PC-3 (cell line): ENCODE measurements around the gene CHPT1. TPM values are rescaled to one million over a fixed set of nuclear protein-coding genes. Genes with fewer than 3 reads are reported as not detected.
"Not testable (repeated sequence)": the region's sequence is repeated elsewhere in the genome, so short reads cannot be mapped to it uniquely, and the experiment has no call there.

ENCODE experiments used
- ATAC-seq: fragments of 200-7000 bp; cut with Tn5 transposase; 2 replicates; pipeline ENCODE4 v1.9.1; 2020; ENCODE audit warnings: mild to moderate bottlenecking, moderate library complexity
- BruUV-seq: library from RNA; stranded (reverse); fragments of 400-500 nt; replicated peaks from 2 replicates; lab custom pipeline; 2021; lab: Mats Ljungman, UMichigan
- CTCF ChIA-PET: fragments of 300-600 bp; sonication (Branson Sonifier 250); formaldehyde crosslinking; loops from one replicate; lab custom pipeline; 2022; ENCODE audit warnings: antibody characterized with exemption; lab: Charles Lee
- POLR2A ChIA-PET: fragments of 300-600 bp; sonication (Branson Sonifier 250); formaldehyde crosslinking; loops from one replicate; lab custom pipeline; 2022; ENCODE audit warnings: antibody characterized with exemption; ENCODE audit not compliant: unreplicated experiment; lab: Charles Lee
- DNase-seq: peaks from one replicate; pipeline ENCODE4 v3.0.0-alpha.2; 2015
- H2AFZ ChIP-seq: fragments of 300-600 bp; sonication (generic); 2 replicates; pipeline ENCODE4 v1.6.0; 2016; ENCODE audit warnings: antibody characterized with exemption, low read length
- H3F3A ChIP-seq: fragments of 300-600 bp; sonication (generic); one replicate; pipeline ENCODE4 v1.6.0; 2017; ENCODE audit warnings: antibody characterized with exemption, low read length, control low read depth, mild to moderate bottlenecking; ENCODE audit not compliant: unreplicated experiment
- H3K27ac ChIP-seq: fragments of 300-600 bp; sonication (generic); 2 replicates; pipeline ENCODE4 v1.5.1; 2016; ENCODE audit warnings: mild to moderate bottlenecking, low read length
- H3K27me3 ChIP-seq: fragments of 300-600 bp; sonication (generic); 2 replicates; pipeline ENCODE4 v1.6.1; 2016; ENCODE audit warnings: low read length, mixed read lengths
- H3K36me3 ChIP-seq: fragments of 300-600 bp; sonication (generic); 2 replicates; pipeline ENCODE4 v1.6.1; 2016; ENCODE audit warnings: low read depth, mixed run types, low read length, mixed read lengths
- H3K4me1 ChIP-seq: fragments of 300-600 bp; sonication (generic); 2 replicates; pipeline ENCODE4 v1.5.1; 2016; ENCODE audit warnings: low read length; ENCODE audit not compliant: insufficient read depth
- H3K4me2 ChIP-seq: fragments of 300-600 bp; sonication (generic); 2 replicates; pipeline ENCODE4 v1.6.0; 2016; ENCODE audit warnings: low read length
- H3K4me3 ChIP-seq: fragments of 300-600 bp; sonication (generic); 2 replicates; pipeline ENCODE4 v1.5.1; 2016; ENCODE audit warnings: mild to moderate bottlenecking, low read length, mixed read lengths
- H3K79me2 ChIP-seq: fragments of 300-600 bp; sonication (generic); 2 replicates; pipeline ENCODE4 v1.6.1; 2017; ENCODE audit warnings: low read length, mixed read lengths
- H3K9ac ChIP-seq: fragments of 300-600 bp; sonication (generic); 2 replicates; pipeline ENCODE4 v1.6.0; 2016; ENCODE audit warnings: mild to moderate bottlenecking, low read length
- H3K9me2 ChIP-seq: fragments of 300-600 bp; sonication (generic); replicated peaks from 2 replicates; pipeline ENCODE4 v1.6.1; 2016; ENCODE audit warnings: mixed run types, low read length, mixed read lengths
- H3K9me3 ChIP-seq: fragments of 300-600 bp; sonication (generic); 2 replicates; pipeline ENCODE4 v1.6.1; 2016; ENCODE audit warnings: low read length, mixed read lengths
- H4K20me1 ChIP-seq: fragments of 300-600 bp; sonication (generic); 2 replicates; pipeline ENCODE4 v1.6.1; 2016; ENCODE audit warnings: low read length, mixed read lengths
- CTCF ChIP-seq: fragments of 300-600 bp; sonication (generic); conservative IDR thresholded peaks from 2 replicates; pipeline ENCODE4 v1.5.1; 2017; ENCODE audit warnings: antibody characterized with exemption, low read depth, mild to moderate bottlenecking, low read length
- EZH2 ChIP-seq: fragments of 300-600 bp; sonication (generic); IDR thresholded peaks from one replicate; pipeline ENCODE4 v1.6.1; 2017; ENCODE audit warnings: antibody characterized with exemption, mild to moderate bottlenecking, low read length; ENCODE audit not compliant: unreplicated experiment
- EZH2phosphoT487 ChIP-seq: fragments of 300-600 bp; sonication (generic); IDR thresholded peaks from 2 replicates; pipeline ENCODE4 v1.6.1; 2018; ENCODE audit warnings: mild to moderate bottlenecking, antibody characterized with exemption, low read length, borderline replicate concordance
- intact Hi-C: fragments of 100-400 bp; cut with micrococcal nuclease; formaldehyde crosslinking; loops from 2 replicates; pipeline ENCODE4 v1.9.0; 2023
- total RNA-seq: library from RNA; depleted of rRNA; stranded (reverse); fragments of >200 nt; gene quantifications from 2 replicates; pipeline ENCODE4 v1.2.3, GENCODE V29; 2014

Gene CHPT1
- total RNA-seq, 1 experiment from 2014 or later, result 55.3 TPM

- no peaks in the 10 kb centered on the region for H3F3A ChIP-seq
- no peak overlapping the region for H3K27ac ChIP-seq
- TF ChIP-seq EZH2 (no peak), CTCF (no peak), EZH2phosphoT487 (no peak)
- ChIA-PET POLR2A (no interaction called here), CTCF (no interaction called here)
- peaks cover 7% of the 10 kb centered on the region for H3K4me1 ChIP-seq
- peaks cover 26% of the 10 kb centered on the region for H3K27me3 ChIP-seq
- no peak overlapping the region for H3K4me3 ChIP-seq
- H4K20me1 ChIP-seq, result no peaks in the 10 kb centered on the region
- ATAC-seq, result no peak
- DNase-seq, result no peak
- intact Hi-C loops, result no loop called here
- H3K4me2 ChIP-seq, result no peak overlapping the region
- H3K36me3 ChIP-seq, result no peaks in the 10 kb centered on the region
- no TSS peak for BruUV-seq
- H3K79me2 ChIP-seq, result no peaks in the 10 kb centered on the region
- no peaks in the 10 kb centered on the region for H3K9me3 ChIP-seq
- H3K9me2 ChIP-seq, result no peaks in the 10 kb centered on the region
- H2AFZ ChIP-seq, result no peak overlapping the region
- H3K9ac ChIP-seq, result no peak overlapping the region
Measured at GRCh38 chr12:101671157-101671791, 26.2 kb upstream of the CHPT1 start.

GRCh38 chr12:101671833-101672232 is 25.6 kb upstream of the CHPT1 start:
- no TSS peak for BruUV-seq

GRCh38 chr12:101675555-101675954 is 21.9 kb upstream of the CHPT1 start:
- no peak overlapping the region for H3K4me2 ChIP-seq
- DNase-seq, result peak; percentile 34
- H3K9me2 ChIP-seq, result no peaks in the 10 kb centered on the region
- no peaks in the 10 kb centered on the region for H4K20me1 ChIP-seq
- no TSS peak for BruUV-seq
- H3F3A ChIP-seq, result no peaks in the 10 kb centered on the region
- ATAC-seq, result peak; percentile 56
- H3K27me3 ChIP-seq, result peaks cover 20% of the 10 kb centered on the region
- no peak overlapping the region for H3K27ac ChIP-seq
- peaks cover 7% of the 10 kb centered on the region for H3K4me1 ChIP-seq
- ChIA-PET POLR2A (no interaction called here), CTCF (no interaction called here)
- H3K9me3 ChIP-seq, result no peaks in the 10 kb centered on the region
- TF ChIP-seq EZH2, result no peak
- no peak for TF ChIP-seq CTCF
- TF ChIP-seq EZH2phosphoT487, result no peak
- intact Hi-C loops, result no loop called here
- no peak overlapping the region for H3K4me3 ChIP-seq
- H3K9ac ChIP-seq, result no peak overlapping the region
- H2AFZ ChIP-seq, result no peak overlapping the region
- H3K36me3 ChIP-seq, result no peaks in the 10 kb centered on the region
- H3K79me2 ChIP-seq, result no peaks in the 10 kb centered on the region

More at GRCh38 chr12:101671833-101672232, 25.6 kb upstream of the CHPT1 start:
- POLR2A ChIA-PET, result no interaction called here
- Histone ChIP-seq H3K4me2 (no peak overlapping the region), H3K4me3 (no peak overlapping the region), H3F3A (no peaks in the 10 kb centered on the region), H3K9me3 (no peaks in the 10 kb centered on the region), H3K36me3 (no peaks in the 10 kb centered on the region), H3K27me3 (peaks cover 20% of the 10 kb centered on the region), H3K9ac (no peak overlapping the region), H3K9me2 (no peaks in the 10 kb centered on the region), H3K27ac (no peak overlapping the region), H4K20me1 (no peaks in the 10 kb centered on the region), H3K79me2 (no peaks in the 10 kb centered on the region), H3K4me1 (peaks cover 7% of the 10 kb centered on the region), H2AFZ (no peak overlapping the region)
- TF ChIP-seq EZH2phosphoT487, result no peak
- CTCF ChIA-PET, result no interaction called here
- intact Hi-C loops, result no loop called here
- no peak for ATAC-seq
- no peak for DNase-seq

- intact Hi-C loops, result not testable (repeated sequence)
Measured at GRCh38 chr12:101676497-101676896, 20.9 kb upstream of the CHPT1 start.

More at GRCh38 chr12:101676497-101676896, 20.9 kb upstream of the CHPT1 start:
- BruUV-seq, H3K79me2 ChIP-seq, DNase-seq, POLR2A ChIA-PET, H3K36me3 ChIP-seq, H3F3A ChIP-seq, H3K9ac ChIP-seq, H4K20me1 ChIP-seq, H2AFZ ChIP-seq, H3K9me2 ChIP-seq, H3K4me1 ChIP-seq, ATAC-seq, H3K4me3 ChIP-seq, H3K9me3 ChIP-seq, H3K4me2 ChIP-seq, H3K27ac ChIP-seq: not testable (repeated sequence)
- peaks cover 21% of the 10 kb centered on the region for H3K27me3 ChIP-seq
- CTCF ChIA-PET, result interaction anchor here (0.7 kb wide), 1 partner anchor 149 kb away, joined by 3 read pairs; no protein-coding TSS in a partner anchor
